IMR-90 (cell line): Measurements from ENCODE around the gene WDR5. TPM values are rescaled to one million over a fixed set of nuclear protein-coding genes. Genes with fewer than 3 reads are reported as not detected.

Experiments used
- ATAC-seq: fragments of 200-7000 bp; cut with Tn5 transposase; 2 replicates; pipeline ENCODE4 v1.9.1; 2020; ENCODE audit warnings: low read depth, mild to moderate bottlenecking, moderate library complexity
- BruUV-seq: library from RNA; stranded (reverse); fragments of 400-500 nt; replicated peaks from 2 replicates; lab custom pipeline; 2021; lab: Mats Ljungman, UMichigan
- CTCF ChIA-PET: fragments of 300-600 bp; formaldehyde crosslinking; extraction: SDS; loops from one replicate; lab custom pipeline; 2021; ENCODE audit warnings: antibody characterized with exemption; lab: Yijun Ruan, JAX
- POLR2A ChIA-PET: fragments of 300-600 bp; sonication (Branson Sonifier 250); formaldehyde crosslinking; loops from one replicate; lab custom pipeline; 2022; ENCODE audit warnings: antibody characterized with exemption; ENCODE audit not compliant: unreplicated experiment; lab: Charles Lee
- DNase-seq: peaks from one replicate; pipeline ENCODE4 v3.0.0; 2013
- H2AFZ ChIP-seq: replicated peaks from 2 replicates; pipeline ENCODE3; 2013; ENCODE audit warnings: low read length, mild to moderate bottlenecking; ENCODE audit not compliant: poor library complexity
- H2AK5ac ChIP-seq: 2 replicates; pipeline ENCODE4 v1.6.1; 2013; ENCODE audit warnings: low read depth, low read length, inconsistent platforms
- H2AK9ac ChIP-seq: replicated peaks from 2 replicates; pipeline ENCODE3; 2013; ENCODE audit warnings: mild to moderate bottlenecking, low read depth, low read length, moderate library complexity; ENCODE audit not compliant: poor library complexity
- H2BK120ac ChIP-seq: 2 replicates; pipeline ENCODE4 v1.6.1; 2013; ENCODE audit warnings: low read depth, low read length, inconsistent platforms
- H2BK15ac ChIP-seq: 3 replicates; pipeline ENCODE4 v1.6.1; 2013; ENCODE audit warnings: low read depth, low read length, inconsistent platforms
- H2BK20ac ChIP-seq: 2 replicates; pipeline ENCODE4 v1.6.1; 2013; ENCODE audit warnings: low read depth, mild to moderate bottlenecking, inconsistent platforms, low read length, moderate library complexity
- H2BK5ac ChIP-seq: 2 replicates; pipeline ENCODE4 v1.6.1; 2013; ENCODE audit warnings: mild to moderate bottlenecking, low read depth, low read length, inconsistent platforms; ENCODE audit not compliant: poor library complexity, severe bottlenecking
- H3K14ac ChIP-seq: replicated peaks from 2 replicates; pipeline ENCODE4 v1.6.1; 2013; ENCODE audit warnings: low read depth, low read length, inconsistent platforms
- H3K18ac ChIP-seq: 2 replicates; pipeline ENCODE4 v1.6.1; 2013; ENCODE audit warnings: low read depth, low read length, control low read depth
- H3K23ac ChIP-seq: 2 replicates; pipeline ENCODE4 v1.6.1; 2013; ENCODE audit warnings: low read depth, low read length, inconsistent platforms
- H3K27ac ChIP-seq: 2 replicates; pipeline ENCODE4 v1.5.1; 2013; ENCODE audit warnings: mild to moderate bottlenecking, control low read depth, low read length; ENCODE audit not compliant: insufficient read depth
- H3K27me3 ChIP-seq: 2 replicates; pipeline ENCODE4 v1.6.1; 2013; ENCODE audit warnings: low read length; ENCODE audit not compliant: control insufficient read depth, insufficient read depth
- H3K36me3 ChIP-seq: 2 replicates; pipeline ENCODE4 v1.6.1; 2013; ENCODE audit warnings: low read length, mixed read lengths; ENCODE audit not compliant: control insufficient read depth, insufficient read depth
- H3K4ac ChIP-seq: 2 replicates; pipeline ENCODE4 v1.6.1; 2013; ENCODE audit warnings: low read depth, low read length, inconsistent platforms
- H3K4me1 ChIP-seq: 2 replicates; pipeline ENCODE4 v1.6.1; 2013; ENCODE audit warnings: low read length, mixed read lengths; ENCODE audit not compliant: control insufficient read depth, insufficient read depth
- H3K4me2 ChIP-seq: 2 replicates; pipeline ENCODE4 v1.6.1; 2013; ENCODE audit warnings: low read depth, mild to moderate bottlenecking, control low read depth, low read length, moderate library complexity
- H3K4me3 ChIP-seq: 2 replicates; pipeline ENCODE4 v1.5.1; 2013; ENCODE audit warnings: low read depth, mild to moderate bottlenecking, control low read depth, low read length, moderate library complexity; ENCODE audit not compliant: insufficient read depth
- H3K56ac ChIP-seq: 2 replicates; pipeline ENCODE4 v1.6.1; 2013; ENCODE audit warnings: low read length, inconsistent platforms; ENCODE audit not compliant: insufficient read depth; ENCODE audit errors: extremely low read depth
- H3K79me1 ChIP-seq, 2 experiments: 2 replicates each; pipeline ENCODE4 v1.6.1; 2013; ENCODE audit warnings: low read length in 2 of 2, inconsistent platforms in 1 of 2, low read depth in 1 of 2
- H3K9ac ChIP-seq: 2 replicates; pipeline ENCODE4 v1.6.1; 2013; ENCODE audit warnings: low read depth, low read length, control low read depth
- H3K9me1 ChIP-seq: 2 replicates; pipeline ENCODE4 v1.6.1; 2013; ENCODE audit warnings: low read length, inconsistent platforms; ENCODE audit not compliant: insufficient read depth
- H3K9me3 ChIP-seq: 2 replicates; pipeline ENCODE4 v1.6.1; 2013; ENCODE audit warnings: low read length; ENCODE audit not compliant: control insufficient read depth, insufficient read depth
- H4K20me1 ChIP-seq: 2 replicates; pipeline ENCODE4 v1.6.1; 2013; ENCODE audit warnings: low read length, inconsistent platforms; ENCODE audit not compliant: insufficient read depth
- H4K5ac ChIP-seq: 2 replicates; pipeline ENCODE4 v1.6.1; 2013; ENCODE audit warnings: mild to moderate bottlenecking, low read depth, low read length, control low read depth
- H4K8ac ChIP-seq, 2 experiments: 2 replicates each; pipeline ENCODE4 v1.6.1; 2013; ENCODE audit warnings: low read depth in 2 of 2, low read length in 2 of 2, control low read depth in 1 of 2, inconsistent platforms in 1 of 2
- H4K91ac ChIP-seq: 2 replicates; pipeline ENCODE4 v1.6.1; 2013; ENCODE audit warnings: low read depth, low read length, inconsistent platforms; ENCODE audit not compliant: insufficient read depth
- BHLHE40 ChIP-seq: fragments of 150-350 bp; IDR thresholded peaks from 2 replicates; pipeline ENCODE4 v1.6.1; 2016; ENCODE audit warnings: mild to moderate bottlenecking, low read depth, low read length
- CEBPB ChIP-seq: IDR thresholded peaks from 2 replicates; pipeline ENCODE4 v1.6.1; 2012; ENCODE audit warnings: low read depth, low read length, improper control_type of control experiment
- CTCF ChIP-seq: conservative IDR thresholded peaks from 2 replicates; pipeline ENCODE4 v1.5.1; 2012; ENCODE audit warnings: mild to moderate bottlenecking, low read depth, low read length, improper control_type of control experiment
- FOS ChIP-seq: fragments of 150-350 bp; IDR thresholded peaks from 2 replicates; pipeline ENCODE4 v1.6.1; 2016; ENCODE audit warnings: low read depth, low read length
- MAZ ChIP-seq: IDR thresholded peaks from 2 replicates; pipeline ENCODE4 v1.6.1; 2012; ENCODE audit warnings: low read depth, mild to moderate bottlenecking, low read length, improper control_type of control experiment, moderate library complexity, borderline replicate concordance
- MXI1 ChIP-seq: IDR thresholded peaks from 2 replicates; pipeline ENCODE4 v1.6.1; 2012; ENCODE audit warnings: low read depth, mild to moderate bottlenecking, low read length, moderate library complexity, borderline replicate concordance
- RFX5 ChIP-seq: IDR thresholded peaks from 2 replicates; pipeline ENCODE4 v1.8.0; 2012; ENCODE audit warnings: low read depth, mild to moderate bottlenecking, low read length, moderate library complexity
- USF2 ChIP-seq: fragments of 150-350 bp; IDR thresholded peaks from 2 replicates; pipeline ENCODE4 v1.6.1; 2017; ENCODE audit warnings: mild to moderate bottlenecking, antibody characterized with exemption, low read length, low read depth
- WGBS, 2 experiments: methylation state at CpG; one replicate each; pipeline versions ENCODE4 v1.1.5 to v1.1.7; 2013; ENCODE audit warnings: missing lambda C conversion rate in 2 of 2; ENCODE audit not compliant: insufficient read length in 1 of 2; ENCODE audit errors: extremely low coverage in 2 of 2; 5-methylcytosine and 5-hydroxymethylcytosine counted together
- dilution Hi-C: fragments of 300-500 bp; cut with HindIII; formaldehyde crosslinking; loops from one replicate; pipeline ENCODE4 v1.14.3; 2018; ENCODE audit warnings: low sequenced_read_pairs; ENCODE audit not compliant: unreplicated experiment
- in situ Hi-C: fragments of 300-500 bp; cut with MboI; formaldehyde crosslinking; loops from 3 replicates; pipeline ENCODE4 v1.14.3; 2019; ENCODE audit warnings: low sequenced_read_pairs, inconsistent platforms, mixed read lengths
- intact Hi-C: fragments of 100-400 bp; cut with micrococcal nuclease; formaldehyde crosslinking; loops from 2 replicates; pipeline ENCODE4 v1.10.0; 2022
- polyA plus RNA-seq, 3 experiments: library from polyadenylated mRNA; depleted of rRNA; stranded (reverse); fragments of >200 nt; gene quantifications; 2 replicates each; pipeline ENCODE4 v1.2.3, GENCODE V29; 2012; ENCODE audit warnings: low replicate concordance in 1 of 3
- total RNA-seq: library from RNA; depleted of rRNA; stranded (reverse); fragments of >200 nt; gene quantifications from 2 replicates; pipeline ENCODE4 v1.2.3, GENCODE V29; 2012

WDR5 gene
- total and polyA plus RNA-seq, 2 of the 4 experiments (the other 2 are of a cell fraction): 18.3 to 26.6 TPM

GRCh38 chr9:134164879-134165278 is 29.0 kb downstream of the WDR5 start:
- Histone ChIP-seq H2AFZ (peak overlapping the region; percentile 97), H3K9me3 (no peaks in the 10 kb centered on the region), H3K4me3 (no peak overlapping the region), H2AK5ac (no peak overlapping the region), H3K56ac (no peak overlapping the region), H3K9ac (no peak overlapping the region), H2BK15ac (no peak overlapping the region), H2AK9ac (peak overlapping the region; percentile 94), H4K5ac (no peak overlapping the region), H3K9me1 (peaks cover 16% of the 10 kb centered on the region; the same call in 1 of the 2 replicates), H3K4ac (no peak overlapping the region), H2BK5ac (no peak overlapping the region), H4K91ac (no peak overlapping the region), H3K27me3 (no peaks in the 10 kb centered on the region), H3K4me1 (peaks cover 5% of the 10 kb centered on the region), H4K20me1 (no peaks in the 10 kb centered on the region), H3K4me2 (no peak overlapping the region), H3K79me1 (peaks cover 0 to 8% of the 10 kb centered on the region in 2 experiments; a peak in 2 of 4 replicates), H3K27ac (no peak overlapping the region), H3K14ac (no peak overlapping the region), H4K8ac (no peak overlapping the region), H3K23ac (no peak overlapping the region), H3K18ac (no peak overlapping the region), H2BK20ac (no peak overlapping the region), H3K36me3 (no peaks in the 10 kb centered on the region), H2BK120ac (no peak overlapping the region)
- CTCF ChIA-PET: interaction anchor here (1.1 kb wide), 1 partner anchor 285 kb away, joined by 3 read pairs; no protein-coding TSS in a partner anchor
- no TSS peak for BruUV-seq
- in situ Hi-C loops (loop anchor here (5.0 to 10.0 kb wide), 3 partner anchors 157 to 500 kb away; no protein-coding TSS in a partner anchor), dilution Hi-C loops (no loop called here), intact Hi-C loops (loop anchor here (5.0 to 10.0 kb wide), 2 partner anchors 480 to 562 kb away; partner anchors contain the start of gene COL5A1)
- ATAC-seq: no peak
- TF ChIP-seq CEBPB: no peak
- TF ChIP-seq CTCF: no peak
- TF ChIP-seq BHLHE40: no peak
- TF ChIP-seq USF2: no peak
- TF ChIP-seq MXI1: no peak
- TF ChIP-seq FOS: no peak
- TF ChIP-seq MAZ: no peak
- TF ChIP-seq RFX5: no peak
- POLR2A ChIA-PET: interaction anchor here (0.5 to 0.6 kb wide), 2 partner anchors 160 to 346 kb away, joined by 3 to 4 read pairs; no protein-coding TSS in a partner anchor
- 0% methylated on average over 39 of the region's 50 CpGs; no CpG with 5 or more reads in 1 of the 2 experiments for WGBS, 2 experiments
- no peak for DNase-seq
